ENCODE measurements around the gene ZFYVE28. TPM values are rescaled to one million over a fixed set of nuclear protein-coding genes. Genes with fewer than 3 reads are reported as not detected.

The ZFYVE28 gene
- polyA plus RNA-seq, 1 of the 3 experiments (the other 2 are of a cell fraction) = 3.2 TPM

DNA sequence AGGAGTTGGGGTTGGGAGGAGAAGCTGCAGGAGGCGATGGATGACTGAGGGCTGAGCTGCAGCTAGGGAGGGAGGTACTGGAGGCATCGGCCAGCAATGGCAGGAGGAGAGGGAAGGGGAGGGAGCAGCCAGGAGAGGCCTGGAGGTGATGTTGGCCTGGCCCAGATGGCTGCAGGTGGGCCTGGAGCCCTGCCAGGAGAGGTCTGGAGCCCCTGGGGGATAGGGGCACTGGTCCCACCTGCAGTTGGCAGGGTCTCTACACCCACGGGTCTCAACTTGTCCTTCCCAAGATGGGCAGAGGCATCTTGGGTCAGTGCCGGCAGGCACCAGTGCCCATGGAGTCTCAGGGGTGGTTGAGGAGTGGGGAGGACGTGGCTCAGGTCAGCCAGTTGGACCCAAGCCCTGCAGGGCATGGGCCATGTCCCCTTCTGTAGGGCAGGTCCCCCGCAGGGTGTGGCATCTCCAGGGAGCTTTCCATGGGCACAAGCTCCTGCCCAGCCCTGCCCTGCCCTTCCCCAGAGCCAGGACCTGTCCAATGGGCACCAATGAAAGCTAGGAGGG, 153.9 kb downstream of the ZFYVE28 start:
- Histone ChIP-seq H3F3A (replicated peaks; ENCODE audit: insufficient read depth) (no peaks in the 10 kb centered on the region), H3K79me2 (ENCODE audit: insufficient read depth) (peaks cover 17% of the 10 kb centered on the region), H3K4me2 (no peak overlapping the region), H3K27me3 (ENCODE audit: insufficient read depth) (no peaks in the 10 kb centered on the region), H2AFZ (ENCODE audit: low read depth) (no peak overlapping the region), H4K20me1 (ENCODE audit: insufficient read depth) (peaks cover 10% of the 10 kb centered on the region), H3K9me2 (no peaks in the 10 kb centered on the region), H3K4me1 (ENCODE audit: control insufficient read depth in 1 of 2, insufficient read depth in 2 of 2, low read depth in 1 of 2, low read length in 1 of 2) (peaks cover 5 to 55% of the 10 kb centered on the region in 2 experiments; a peak in 2 of 4 replicates), H3K4me3 (ENCODE audit: low read depth in 2 of 2, low read length in 1 of 2) (no peak overlapping the region), H3K9me3 (no peaks in the 10 kb centered on the region), H3K27ac (ENCODE audit: low read depth in 2 of 2, low read length in 1 of 2) (no peak overlapping the region), H3K9ac (no peak overlapping the region), H3K36me3 (replicated peaks in 1 of 2; ENCODE audit: control insufficient read depth in 1 of 2, insufficient read depth in 2 of 2, low read length in 1 of 2) (peaks cover 0 to 4% of the 10 kb centered on the region in 2 experiments)
- TF ChIP-seq NRF1 (IDR thresholded peaks at IDR 0.05; ENCODE audit: low read depth, low read length) (no peak), CHD2 (IDR thresholded peaks at IDR 0.05; ENCODE audit: low read length, partially characterized antibody) (no peak), GATA2 (CRISPR knock-in tag; IDR thresholded peaks at IDR 0.05) (no peak), FOSL2 (IDR thresholded peaks at IDR 0.05; ENCODE audit: borderline replicate concordance, low read depth) (no peak), RAD21 (IDR thresholded peaks at IDR 0.05; ENCODE audit: low read length) (no peak), SMC3 (IDR thresholded peaks at IDR 0.05; ENCODE audit: low read depth, low read length) (no peak), RFX5 (IDR thresholded peaks at IDR 0.05; ENCODE audit: low read length) (no peak), POLR2AphosphoS5 (IDR thresholded peaks at IDR 0.05; ENCODE audit: low read depth, low read length) (no peak), EP300 (IDR thresholded peaks at IDR 0.05; ENCODE audit: borderline replicate concordance in 1 of 2, low read depth in 1 of 2, low read length in 1 of 2) (no peak), GABPA (IDR thresholded peaks at IDR 0.05; ENCODE audit: low read depth) (no peak)
- TF ChIP-seq, protein P1, sequence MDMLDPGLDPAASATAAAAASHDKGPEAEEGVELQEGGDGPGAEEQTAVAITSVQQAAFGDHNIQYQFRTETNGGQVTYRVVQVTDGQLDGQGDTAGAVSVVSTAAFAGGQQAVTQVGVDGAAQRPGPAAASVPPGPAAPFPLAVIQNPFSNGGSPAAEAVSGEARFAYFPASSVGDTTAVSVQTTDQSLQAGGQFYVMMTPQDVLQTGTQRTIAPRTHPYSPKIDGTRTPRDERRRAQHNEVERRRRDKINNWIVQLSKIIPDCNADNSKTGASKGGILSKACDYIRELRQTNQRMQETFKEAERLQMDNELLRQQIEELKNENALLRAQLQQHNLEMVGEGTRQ (IDR thresholded peaks at IDR 0.05; ENCODE audit: borderline replicate concordance, low read depth, low read length) = no peak
- TF ChIP-seq, protein P2, sequence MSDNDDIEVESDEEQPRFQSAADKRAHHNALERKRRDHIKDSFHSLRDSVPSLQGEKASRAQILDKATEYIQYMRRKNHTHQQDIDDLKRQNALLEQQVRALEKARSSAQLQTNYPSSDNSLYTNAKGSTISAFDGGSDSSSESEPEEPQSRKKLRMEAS (IDR thresholded peaks at IDR 0.05; ENCODE audit: low read depth) = no peak
- TF ChIP-seq, protein P3, sequence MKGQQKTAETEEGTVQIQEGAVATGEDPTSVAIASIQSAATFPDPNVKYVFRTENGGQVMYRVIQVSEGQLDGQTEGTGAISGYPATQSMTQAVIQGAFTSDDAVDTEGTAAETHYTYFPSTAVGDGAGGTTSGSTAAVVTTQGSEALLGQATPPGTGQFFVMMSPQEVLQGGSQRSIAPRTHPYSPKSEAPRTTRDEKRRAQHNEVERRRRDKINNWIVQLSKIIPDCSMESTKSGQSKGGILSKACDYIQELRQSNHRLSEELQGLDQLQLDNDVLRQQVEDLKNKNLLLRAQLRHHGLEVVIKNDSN (IDR thresholded peaks at IDR 0.05; ENCODE audit: borderline replicate concordance, low read depth) = no peak
- TF ChIP-seq, protein P4, sequence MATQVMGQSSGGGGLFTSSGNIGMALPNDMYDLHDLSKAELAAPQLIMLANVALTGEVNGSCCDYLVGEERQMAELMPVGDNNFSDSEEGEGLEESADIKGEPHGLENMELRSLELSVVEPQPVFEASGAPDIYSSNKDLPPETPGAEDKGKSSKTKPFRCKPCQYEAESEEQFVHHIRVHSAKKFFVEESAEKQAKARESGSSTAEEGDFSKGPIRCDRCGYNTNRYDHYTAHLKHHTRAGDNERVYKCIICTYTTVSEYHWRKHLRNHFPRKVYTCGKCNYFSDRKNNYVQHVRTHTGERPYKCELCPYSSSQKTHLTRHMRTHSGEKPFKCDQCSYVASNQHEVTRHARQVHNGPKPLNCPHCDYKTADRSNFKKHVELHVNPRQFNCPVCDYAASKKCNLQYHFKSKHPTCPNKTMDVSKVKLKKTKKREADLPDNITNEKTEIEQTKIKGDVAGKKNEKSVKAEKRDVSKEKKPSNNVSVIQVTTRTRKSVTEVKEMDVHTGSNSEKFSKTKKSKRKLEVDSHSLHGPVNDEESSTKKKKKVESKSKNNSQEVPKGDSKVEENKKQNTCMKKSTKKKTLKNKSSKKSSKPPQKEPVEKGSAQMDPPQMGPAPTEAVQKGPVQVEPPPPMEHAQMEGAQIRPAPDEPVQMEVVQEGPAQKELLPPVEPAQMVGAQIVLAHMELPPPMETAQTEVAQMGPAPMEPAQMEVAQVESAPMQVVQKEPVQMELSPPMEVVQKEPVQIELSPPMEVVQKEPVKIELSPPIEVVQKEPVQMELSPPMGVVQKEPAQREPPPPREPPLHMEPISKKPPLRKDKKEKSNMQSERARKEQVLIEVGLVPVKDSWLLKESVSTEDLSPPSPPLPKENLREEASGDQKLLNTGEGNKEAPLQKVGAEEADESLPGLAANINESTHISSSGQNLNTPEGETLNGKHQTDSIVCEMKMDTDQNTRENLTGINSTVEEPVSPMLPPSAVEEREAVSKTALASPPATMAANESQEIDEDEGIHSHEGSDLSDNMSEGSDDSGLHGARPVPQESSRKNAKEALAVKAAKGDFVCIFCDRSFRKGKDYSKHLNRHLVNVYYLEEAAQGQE (IDR thresholded peaks at IDR 0.05; ENCODE audit: low read depth, low read length) = no peak
- TF ChIP-seq, protein P5, sequence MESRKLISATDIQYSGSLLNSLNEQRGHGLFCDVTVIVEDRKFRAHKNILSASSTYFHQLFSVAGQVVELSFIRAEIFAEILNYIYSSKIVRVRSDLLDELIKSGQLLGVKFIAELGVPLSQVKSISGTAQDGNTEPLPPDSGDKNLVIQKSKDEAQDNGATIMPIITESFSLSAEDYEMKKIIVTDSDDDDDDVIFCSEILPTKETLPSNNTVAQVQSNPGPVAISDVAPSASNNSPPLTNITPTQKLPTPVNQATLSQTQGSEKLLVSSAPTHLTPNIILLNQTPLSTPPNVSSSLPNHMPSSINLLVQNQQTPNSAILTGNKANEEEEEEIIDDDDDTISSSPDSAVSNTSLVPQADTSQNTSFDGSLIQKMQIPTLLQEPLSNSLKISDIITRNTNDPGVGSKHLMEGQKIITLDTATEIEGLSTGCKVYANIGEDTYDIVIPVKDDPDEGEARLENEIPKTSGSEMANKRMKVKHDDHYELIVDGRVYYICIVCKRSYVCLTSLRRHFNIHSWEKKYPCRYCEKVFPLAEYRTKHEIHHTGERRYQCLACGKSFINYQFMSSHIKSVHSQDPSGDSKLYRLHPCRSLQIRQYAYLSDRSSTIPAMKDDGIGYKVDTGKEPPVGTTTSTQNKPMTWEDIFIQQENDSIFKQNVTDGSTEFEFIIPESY (IDR thresholded peaks at IDR 0.05; ENCODE audit: borderline replicate concordance, low read depth) = no peak
- TF ChIP-seq, protein P6, sequence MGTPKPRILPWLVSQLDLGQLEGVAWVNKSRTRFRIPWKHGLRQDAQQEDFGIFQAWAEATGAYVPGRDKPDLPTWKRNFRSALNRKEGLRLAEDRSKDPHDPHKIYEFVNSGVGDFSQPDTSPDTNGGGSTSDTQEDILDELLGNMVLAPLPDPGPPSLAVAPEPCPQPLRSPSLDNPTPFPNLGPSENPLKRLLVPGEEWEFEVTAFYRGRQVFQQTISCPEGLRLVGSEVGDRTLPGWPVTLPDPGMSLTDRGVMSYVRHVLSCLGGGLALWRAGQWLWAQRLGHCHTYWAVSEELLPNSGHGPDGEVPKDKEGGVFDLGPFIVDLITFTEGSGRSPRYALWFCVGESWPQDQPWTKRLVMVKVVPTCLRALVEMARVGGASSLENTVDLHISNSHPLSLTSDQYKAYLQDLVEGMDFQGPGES (IDR thresholded peaks at IDR 0.05; ENCODE audit: low read depth, low read length) = no peak
- ChIA-PET CTCF (interaction anchor here (1.3 kb wide), 1 partner anchor 172 kb away, joined by 3 read pairs; no protein-coding TSS in a partner anchor), POLR2A (no interaction called here)
- no peak for DNase-seq
- WGBS (ENCODE audit: low lambda C conversion rate) = 95% methylated on average over 2 of the region's 6 CpGs

Data from SK-N-SH (cell line).